Measurements from ENCODE around the gene CCDC122.

DNA sequence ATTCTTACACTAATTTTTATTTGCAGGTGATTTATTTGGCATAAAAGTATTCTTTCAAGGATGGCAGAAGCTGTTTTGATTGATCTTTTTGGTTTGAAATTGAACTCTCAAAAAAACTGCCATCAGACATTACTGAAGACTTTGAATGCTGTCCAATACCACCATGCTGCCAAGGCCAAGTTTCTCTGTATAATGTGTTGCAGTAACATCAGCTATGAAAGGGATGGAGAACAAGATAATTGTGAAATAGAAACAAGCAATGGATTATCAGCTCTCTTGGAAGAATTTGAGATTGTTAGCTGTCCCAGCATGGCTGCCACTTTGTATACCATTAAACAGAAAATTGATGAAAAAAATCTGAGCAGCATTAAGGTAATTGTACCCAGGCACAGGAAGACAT is 1.4 kb upstream of the CCDC122 start:
- TF ChIP-seq, protein P1, sequence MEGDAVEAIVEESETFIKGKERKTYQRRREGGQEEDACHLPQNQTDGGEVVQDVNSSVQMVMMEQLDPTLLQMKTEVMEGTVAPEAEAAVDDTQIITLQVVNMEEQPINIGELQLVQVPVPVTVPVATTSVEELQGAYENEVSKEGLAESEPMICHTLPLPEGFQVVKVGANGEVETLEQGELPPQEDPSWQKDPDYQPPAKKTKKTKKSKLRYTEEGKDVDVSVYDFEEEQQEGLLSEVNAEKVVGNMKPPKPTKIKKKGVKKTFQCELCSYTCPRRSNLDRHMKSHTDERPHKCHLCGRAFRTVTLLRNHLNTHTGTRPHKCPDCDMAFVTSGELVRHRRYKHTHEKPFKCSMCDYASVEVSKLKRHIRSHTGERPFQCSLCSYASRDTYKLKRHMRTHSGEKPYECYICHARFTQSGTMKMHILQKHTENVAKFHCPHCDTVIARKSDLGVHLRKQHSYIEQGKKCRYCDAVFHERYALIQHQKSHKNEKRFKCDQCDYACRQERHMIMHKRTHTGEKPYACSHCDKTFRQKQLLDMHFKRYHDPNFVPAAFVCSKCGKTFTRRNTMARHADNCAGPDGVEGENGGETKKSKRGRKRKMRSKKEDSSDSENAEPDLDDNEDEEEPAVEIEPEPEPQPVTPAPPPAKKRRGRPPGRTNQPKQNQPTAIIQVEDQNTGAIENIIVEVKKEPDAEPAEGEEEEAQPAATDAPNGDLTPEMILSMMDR (IDR thresholded peaks at IDR 0.05): no peak
- no peak for TF ChIP-seq POLR2A (IDR thresholded peaks at IDR 0.05)

All from lower leg skin (tissue), 3 donors.